Loucy (cell line): ENCODE data around the gene LBHD2.

Experiments
- H2AFZ ChIP-seq: fragments of 200-600 bp; sonication (generic); 2 replicates; pipeline ENCODE4 v1.6.0; 2016; ENCODE audit warnings: antibody characterized with exemption, mild to moderate bottlenecking, low read length, moderate library complexity
- H3F3A ChIP-seq: fragments of 200-600 bp; 2 replicates; pipeline ENCODE4 v1.6.0; 2016; ENCODE audit warnings: antibody characterized with exemption, low read depth, mild to moderate bottlenecking
- H3K27me3 ChIP-seq: fragments of 200-600 bp; sonication (generic); 2 replicates; pipeline ENCODE4 v1.6.1; 2014; ENCODE audit warnings: low read length, mild to moderate bottlenecking; ENCODE audit not compliant: insufficient read depth, poor library complexity, severe bottlenecking
- H3K36me3 ChIP-seq: fragments of 200-600 bp; sonication (generic); 2 replicates; pipeline ENCODE4 v1.6.1; 2016; ENCODE audit warnings: low read length; ENCODE audit not compliant: insufficient read depth
- H3K4me1 ChIP-seq: fragments of 200-600 bp; sonication (generic); 2 replicates; pipeline ENCODE4 v1.5.1; 2014; ENCODE audit warnings: low read length, mild to moderate bottlenecking; ENCODE audit not compliant: insufficient read depth, poor library complexity, severe bottlenecking
- H3K4me2 ChIP-seq: fragments of 200-600 bp; sonication (generic); 2 replicates; pipeline ENCODE4 v1.6.0; 2014; ENCODE audit warnings: antibody characterized with exemption, low read length, low read depth, mild to moderate bottlenecking; ENCODE audit not compliant: poor library complexity, severe bottlenecking
- H3K4me3 ChIP-seq: fragments of 200-600 bp; sonication (generic); 2 replicates; pipeline ENCODE4 v1.5.1; 2014; ENCODE audit warnings: low read length, mild to moderate bottlenecking, mixed read lengths; ENCODE audit not compliant: poor library complexity, severe bottlenecking
- H3K79me2 ChIP-seq: fragments of 200-600 bp; sonication (generic); 2 replicates; pipeline ENCODE4 v1.6.1; 2014; ENCODE audit warnings: low read length; ENCODE audit not compliant: insufficient read depth
- H3K9ac ChIP-seq: fragments of 200-600 bp; sonication (generic); 2 replicates; pipeline ENCODE4 v1.6.0; 2014; ENCODE audit warnings: mild to moderate bottlenecking, low read depth, low read length, moderate library complexity; ENCODE audit not compliant: poor library complexity, severe bottlenecking
- H3K9me2 ChIP-seq: fragments of 200-600 bp; sonication (generic); replicated peaks from 2 replicates; pipeline ENCODE4 v1.6.1; 2016; ENCODE audit warnings: low read depth, low read length, mixed read lengths
- H3K9me3 ChIP-seq: fragments of 200-600 bp; sonication (generic); 2 replicates; pipeline ENCODE4 v1.6.1; 2014; ENCODE audit warnings: mild to moderate bottlenecking, antibody characterized with exemption, low read length, low read depth; ENCODE audit not compliant: insufficient read depth
- H4K20me1 ChIP-seq: fragments of 200-600 bp; sonication (generic); 2 replicates; pipeline ENCODE4 v1.6.0; 2014; ENCODE audit warnings: antibody characterized with exemption, low read length, mild to moderate bottlenecking; ENCODE audit not compliant: insufficient read depth, poor library complexity, severe bottlenecking
- CTCF ChIP-seq: fragments of 200-600 bp; sonication (generic); conservative IDR thresholded peaks from 2 replicates; pipeline ENCODE4 v1.5.1; 2014; ENCODE audit warnings: mild to moderate bottlenecking, antibody characterized with exemption, low read length
- EZH2phosphoT487 ChIP-seq: fragments of 200-600 bp; IDR thresholded peaks from 2 replicates; pipeline ENCODE4 v1.6.1; 2018; ENCODE audit warnings: antibody characterized with exemption, mild to moderate bottlenecking, moderate library complexity, borderline replicate concordance

Gene LBHD2

GRCh38 chr14:103086771-103087342 lies 2.8 kb downstream of the LBHD2 start:
- no peaks in the 10 kb centered on the region for H3K9me3 ChIP-seq
- no peaks in the 10 kb centered on the region for H3K79me2 ChIP-seq
- no peaks in the 10 kb centered on the region for H4K20me1 ChIP-seq
- no peaks in the 10 kb centered on the region for H3F3A ChIP-seq
- H3K36me3 ChIP-seq = no peaks in the 10 kb centered on the region
- no peak overlapping the region for H2AFZ ChIP-seq
- TF ChIP-seq CTCF = no peak
- TF ChIP-seq EZH2phosphoT487 = no peak
- no peaks in the 10 kb centered on the region for H3K27me3 ChIP-seq
- H3K9ac ChIP-seq = no peak overlapping the region
- H3K4me1 ChIP-seq = peaks cover 4% of the 10 kb centered on the region
- H3K9me2 ChIP-seq = no peaks in the 10 kb centered on the region
- H3K4me3 ChIP-seq = no peak overlapping the region
- H3K4me2 ChIP-seq = no peak overlapping the region

DNA sequence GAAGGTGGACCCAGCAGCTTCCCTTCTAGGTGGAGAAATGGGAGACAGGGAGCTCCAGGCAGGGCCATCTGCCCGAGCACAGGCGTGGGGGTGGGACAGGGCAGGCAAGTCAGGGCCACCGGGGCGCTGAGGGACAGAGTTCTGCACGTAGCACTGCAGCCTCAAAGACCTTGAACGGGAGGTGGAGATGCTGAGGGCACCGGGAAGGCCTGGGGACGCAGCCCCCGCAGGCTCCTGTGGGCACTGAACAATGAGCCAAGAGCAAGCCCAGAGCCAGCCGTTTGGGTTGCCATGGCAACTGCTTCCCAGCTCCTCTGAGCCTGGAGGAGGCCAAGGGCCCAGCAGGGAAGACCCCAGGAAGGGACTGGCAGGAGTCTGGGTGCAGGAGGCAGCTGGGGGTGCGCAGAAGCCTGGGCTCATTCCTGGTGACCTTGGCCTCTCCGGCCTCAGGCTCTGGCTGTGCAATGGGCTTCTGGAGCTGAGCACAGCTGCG lies 3.4 kb downstream of the LBHD2 start:
- Histone ChIP-seq H3K9me2 (no peaks in the 10 kb centered on the region), H3K4me1 (peaks cover 4% of the 10 kb centered on the region), H2AFZ (no peak overlapping the region), H3F3A (no peaks in the 10 kb centered on the region), H3K9me3 (no peaks in the 10 kb centered on the region), H3K9ac (no peak overlapping the region), H3K4me3 (no peak overlapping the region), H3K4me2 (no peak overlapping the region), H3K27me3 (no peaks in the 10 kb centered on the region), H3K79me2 (no peaks in the 10 kb centered on the region), H4K20me1 (no peaks in the 10 kb centered on the region), H3K36me3 (no peaks in the 10 kb centered on the region)
- no peak for TF ChIP-seq EZH2phosphoT487
- TF ChIP-seq CTCF = no peak

DNA sequence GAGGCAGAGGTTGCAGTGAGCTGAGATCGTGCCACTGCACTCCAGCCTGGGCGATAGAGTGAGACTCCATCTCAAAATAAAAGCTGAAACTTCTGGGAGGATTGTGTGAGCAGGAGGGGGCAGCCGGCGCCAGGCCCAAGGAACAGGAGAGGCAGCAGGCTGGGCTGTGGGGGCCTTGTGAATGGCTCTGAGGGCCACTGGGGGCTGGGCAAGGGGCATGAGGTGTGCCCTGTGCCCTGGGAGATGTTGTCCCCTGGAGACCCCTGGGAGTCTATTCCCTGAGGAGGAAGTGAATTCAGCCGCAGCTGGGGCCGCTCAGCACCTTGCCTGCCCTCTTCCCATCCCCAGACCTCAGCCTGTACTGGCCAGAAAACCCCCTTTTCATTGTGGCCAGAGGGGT lies 4.9 kb downstream of the LBHD2 start:
- Histone ChIP-seq H3K4me1 (peaks cover 4% of the 10 kb centered on the region), H3K9ac (no peak overlapping the region), H3K4me2 (no peak overlapping the region)

More for the DNA sequence above, 4.9 kb downstream of the LBHD2 start:
- no peak overlapping the region for H3K4me3 ChIP-seq
- no peaks in the 10 kb centered on the region for H3K9me2 ChIP-seq
- no peaks in the 10 kb centered on the region for H4K20me1 ChIP-seq
- no peak overlapping the region for H2AFZ ChIP-seq
- no peaks in the 10 kb centered on the region for H3K9me3 ChIP-seq
- no peaks in the 10 kb centered on the region for H3K27me3 ChIP-seq
- TF ChIP-seq EZH2phosphoT487 (no peak), CTCF (no peak)
- H3K79me2 ChIP-seq = no peaks in the 10 kb centered on the region
- H3F3A ChIP-seq = no peaks in the 10 kb centered on the region
- H3K36me3 ChIP-seq = no peaks in the 10 kb centered on the region
